GM12878 (cell line): ENCODE results near the gene LPIN3. TPM values are rescaled to one million over a fixed set of nuclear protein-coding genes. Genes with fewer than 3 reads are reported as not detected.

Source experiments
- ATAC-seq: fragments of 200-7000 bp; cut with Tn5 transposase; 3 replicates; pipeline ENCODE4 v1.9.1; 2020; ENCODE audit warnings: mild to moderate bottlenecking, moderate library complexity
- BruUV-seq: library from RNA; stranded (reverse); fragments of 400-500 nt; replicated peaks from 2 replicates; lab custom pipeline; 2021; lab: Mats Ljungman, UMichigan
- CTCF ChIA-PET: fragments of 300-600 bp; sonication (Branson Sonifier 250); formaldehyde crosslinking; extraction: SDS; loops from one replicate; lab custom pipeline; 2021; ENCODE audit warnings: inconsistent platforms; lab: Yijun Ruan, JAX
- POLR2A ChIA-PET: fragments of 350-600 bp; formaldehyde crosslinking; extraction: SDS; loops from one replicate; lab custom pipeline; 2021; ENCODE audit warnings: inconsistent platforms; lab: Charles Lee
- RAD21 ChIA-PET: fragments of 300-600 bp; sonication (Branson Sonifier 250); formaldehyde crosslinking; loops from one replicate; lab custom pipeline; 2023; ENCODE audit warnings: antibody characterized with exemption; ENCODE audit not compliant: unreplicated experiment; lab: Charles Lee
- SMC1A ChIA-PET: fragments of 300-600 bp; sonication (Branson Sonifier 250); formaldehyde crosslinking; loops from one replicate; lab custom pipeline; 2023; ENCODE audit not compliant: unreplicated experiment, uncharacterized antibody; lab: Charles Lee
- DNase-seq: peaks from one replicate; pipeline ENCODE4 v3.0.0-alpha.2; 2011; ENCODE audit warnings: low read depth, low spot score
- FAIRE-seq: peaks from 3 replicates; lab custom pipeline; 2011; peaks lifted over from hg19 to GRCh38; lab: Jason Lieb, UNC
- H2AFZ ChIP-seq: 2 replicates; pipeline ENCODE4 v1.6.0; 2011; ENCODE audit warnings: low read depth, low read length, control low read depth; ENCODE audit not compliant: control insufficient read depth
- H3K27ac ChIP-seq: 2 replicates; pipeline ENCODE4 v1.5.1; 2011; ENCODE audit warnings: control low read depth; ENCODE audit not compliant: control insufficient read depth, insufficient read depth
- H3K27me3 ChIP-seq, 2 experiments: replicated peaks in 1 of 2; 2 replicates each; pipeline versions ENCODE4 v1.6.0 to v1.6.1; 2011; ENCODE audit warnings: low read length in 1 of 2; ENCODE audit not compliant: control insufficient read depth in 2 of 2, insufficient read depth in 2 of 2
- H3K36me3 ChIP-seq, 2 experiments: 2 replicates each; pipeline ENCODE4 v1.5.1; 2011; ENCODE audit warnings: low read length in 1 of 2; ENCODE audit not compliant: control insufficient read depth in 2 of 2, insufficient read depth in 2 of 2
- H3K4me1 ChIP-seq: 2 replicates; pipeline ENCODE4 v1.6.1; 2011; ENCODE audit warnings: mild to moderate bottlenecking, low read length, moderate library complexity, mixed read lengths; ENCODE audit not compliant: control insufficient read depth, insufficient read depth
- H3K4me2 ChIP-seq: 2 replicates; pipeline ENCODE4 v1.6.0; 2011; ENCODE audit warnings: control low read depth; ENCODE audit not compliant: control insufficient read depth, insufficient read depth
- H3K4me3 ChIP-seq: fragments of 200-600 bp; sonication (generic); 2 replicates; pipeline ENCODE4 v1.5.1; 2016
- H3K79me2 ChIP-seq: 2 replicates; pipeline ENCODE4 v1.6.0; 2011; ENCODE audit warnings: low read length; ENCODE audit not compliant: control insufficient read depth, insufficient read depth
- H3K9ac ChIP-seq: 2 replicates; pipeline ENCODE4 v1.8.0; 2011; ENCODE audit warnings: low read length, control low read depth, mixed read lengths; ENCODE audit not compliant: control insufficient read depth, insufficient read depth
- H3K9me3 ChIP-seq: replicated peaks from 3 replicates; pipeline ENCODE4 v1.5.1; 2011; ENCODE audit warnings: mild to moderate bottlenecking, low read length; ENCODE audit not compliant: control insufficient read depth, insufficient read depth
- H4K20me1 ChIP-seq: 2 replicates; pipeline ENCODE4 v1.6.0; 2011; ENCODE audit not compliant: control insufficient read depth, insufficient read depth
- CBX3 ChIP-seq: fragments of 200-600 bp; sonication (generic); IDR thresholded peaks from 2 replicates; pipeline ENCODE4 v1.6.1; 2016; ENCODE audit warnings: low read depth, borderline replicate concordance
- IRF4 ChIP-seq: IDR thresholded peaks from 2 replicates; pipeline ENCODE4 v1.6.1; 2011; ENCODE audit warnings: low read depth, low read length
- JUND ChIP-seq: IDR thresholded peaks from 2 replicates; pipeline ENCODE4 v1.6.1; 2012; ENCODE audit warnings: low read depth, mild to moderate bottlenecking, low read length, improper control_type of control experiment, moderate library complexity
- RCOR1 ChIP-seq: conservative IDR thresholded peaks from 2 replicates; pipeline ENCODE4 v1.6.1; 2012; ENCODE audit warnings: low read depth, low read length, improper control_type of control experiment
- SMAD1 ChIP-seq: fragments of 450-650 bp; IDR thresholded peaks from 2 replicates; pipeline ENCODE4 v1.6.1; 2018; ENCODE audit warnings: mild to moderate bottlenecking, low read depth; ENCODE audit not compliant: partially characterized antibody
- WGBS: methylation state at CpG from one replicate; pipeline ENCODE4 v1.1.6; 2016; ENCODE audit warnings: low lambda C conversion rate; ENCODE audit not compliant: insufficient replicate concordance, insufficient coverage; ENCODE audit errors: missing lambda C conversion rate; 5-methylcytosine and 5-hydroxymethylcytosine counted together
- in situ Hi-C: fragments of 300-500 bp; cut with MboI; formaldehyde crosslinking; loops from 9 replicates; pipeline ENCODE4 v1.14.3; 2018; ENCODE audit warnings: mixed read lengths
- intact Hi-C: fragments of 100-400 bp; cut with micrococcal nuclease; formaldehyde crosslinking; loops from one replicate; pipeline ENCODE4 v1.14.2; 2022; ENCODE audit not compliant: unreplicated experiment
- polyA plus RNA-seq, 11 experiments: library from polyadenylated mRNA; depleted of rRNA in 4 of 11; unstranded in 6 of 11; stranded (reverse) in 5 of 11; fragments of >200 nt; fragmentation: Nextera tagmentation in 4 of 11; fragmentation: Illumina TruSeq in 1 of 11; extraction: Ambion mirVana in 4 of 11; extraction: Trizol in 1 of 11; gene quantifications; 1 replicate in 1 of 11; 2 replicates in 10 of 11; pipeline versions ENCODE4 v1.2.1 to v1.2.3, GENCODE V29; 2011 to 2016; ENCODE audit warnings: inconsistent platforms in 2 of 11, missing spikeins in 2 of 11, low read depth in 1 of 11
- total RNA-seq, 4 experiments: library from RNA; depleted of rRNA in 3 of 4; stranded (reverse); fragments of >200 nt in 3 of 4; fragmentation: Illumina TruSeq in 1 of 4; extraction: Trizol in 1 of 4; gene quantifications; 2 replicates each; pipeline versions ENCODE4 v1.2.1 to v1.2.3, GENCODE V29; 2013 to 2021
- TF ChIP-seq, protein P1 (sequence below): fragments of 450-650 bp; IDR thresholded peaks from 2 replicates; pipeline ENCODE4 v1.6.1; 2017; ENCODE audit warnings: mild to moderate bottlenecking

The LPIN3 gene
- total and polyA plus RNA-seq, 10 of the 15 experiments (the other 5 are each of a cell fraction or from before 2014, with no cell fraction given): 0.13 to 1.3 (median 0.51) TPM

- Histone ChIP-seq H3K79me2 (no peaks in the 10 kb centered on the region), H3K36me3 (no peaks in the 10 kb centered on the region), H3K27ac (no peak overlapping the region), H4K20me1 (no peaks in the 10 kb centered on the region), H2AFZ (no peak overlapping the region), H3K9ac (no peak overlapping the region), H3K4me1 (peaks cover 6% of the 10 kb centered on the region), H3K27me3 (no peaks in the 10 kb centered on the region), H3K4me2 (no peak overlapping the region), H3K9me3 (no peaks in the 10 kb centered on the region), H3K4me3 (no peak overlapping the region)
- CTCF ChIA-PET: interaction anchor here (1.6 kb wide), 1 partner anchor 362 kb away, joined by 3 read pairs; no protein-coding TSS in a partner anchor
- FAIRE-seq (no peak), ATAC-seq (no peak), DNase-seq (no peak)
- TF ChIP-seq, protein P1, sequence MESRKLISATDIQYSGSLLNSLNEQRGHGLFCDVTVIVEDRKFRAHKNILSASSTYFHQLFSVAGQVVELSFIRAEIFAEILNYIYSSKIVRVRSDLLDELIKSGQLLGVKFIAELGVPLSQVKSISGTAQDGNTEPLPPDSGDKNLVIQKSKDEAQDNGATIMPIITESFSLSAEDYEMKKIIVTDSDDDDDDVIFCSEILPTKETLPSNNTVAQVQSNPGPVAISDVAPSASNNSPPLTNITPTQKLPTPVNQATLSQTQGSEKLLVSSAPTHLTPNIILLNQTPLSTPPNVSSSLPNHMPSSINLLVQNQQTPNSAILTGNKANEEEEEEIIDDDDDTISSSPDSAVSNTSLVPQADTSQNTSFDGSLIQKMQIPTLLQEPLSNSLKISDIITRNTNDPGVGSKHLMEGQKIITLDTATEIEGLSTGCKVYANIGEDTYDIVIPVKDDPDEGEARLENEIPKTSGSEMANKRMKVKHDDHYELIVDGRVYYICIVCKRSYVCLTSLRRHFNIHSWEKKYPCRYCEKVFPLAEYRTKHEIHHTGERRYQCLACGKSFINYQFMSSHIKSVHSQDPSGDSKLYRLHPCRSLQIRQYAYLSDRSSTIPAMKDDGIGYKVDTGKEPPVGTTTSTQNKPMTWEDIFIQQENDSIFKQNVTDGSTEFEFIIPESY: no peak
- TF ChIP-seq CBX3 (no peak), IRF4 (no peak), RCOR1 (no peak), JUND (no peak), SMAD1 (no peak)
- RAD21 ChIA-PET: interaction anchor here (1.3 kb wide), 1 partner anchor 8 kb away, joined by 4 read pairs; no protein-coding TSS in a partner anchor
- in situ Hi-C loops (no loop called here), intact Hi-C loops (no loop called here)
- 100% methylated on average over 1 of the region's 1 CpG for WGBS
- SMC1A ChIA-PET: no interaction called here
- POLR2A ChIA-PET: no interaction called here
- BruUV-seq: no TSS peak
Measured at GRCh38 chr20:41330941-41331340, 9.7 kb upstream of the LPIN3 start.
